Thyroid gland (tissue), 4 donors: ENCODE data around the gene CAVIN1. TPM values are rescaled to one million over a fixed set of nuclear protein-coding genes. Genes with fewer than 3 reads are reported as not detected.
"Not testable (repeated sequence)": the region's sequence is repeated elsewhere in the genome, so short reads cannot be mapped to it uniquely, and the experiment has no call there.

Source experiments
- DNase-seq, 2 donors: peaks; one replicate each; pipeline ENCODE4 v3.0.0-alpha.2; 2019
- H3K27ac ChIP-seq, 3 donors: fragments of 200-600 bp; sonication (generic); 1 replicate in 2 of 3; 2 replicates in 1 of 3; pipeline ENCODE4 v1.5.1; 2016 to 2019; ENCODE audit warnings: mild to moderate bottlenecking in 1 of 3, moderate library complexity in 1 of 3
- H3K27me3 ChIP-seq: fragments of 200-600 bp; sonication (generic); one replicate; pipeline ENCODE4 v1.5.1; 2019
- H3K36me3 ChIP-seq, 2 donors: fragments of 200-600 bp; sonication (generic); one replicate each; pipeline ENCODE4 v1.5.1; 2016 to 2019
- H3K4me1 ChIP-seq, 2 donors: fragments of 200-600 bp; sonication (generic); one replicate each; pipeline ENCODE4 v1.5.1; 2017 to 2019
- H3K4me3 ChIP-seq, 3 donors: fragments of 200-600 bp; sonication (generic); replicated peaks in 1 of 3; 1 replicate in 2 of 3; 2 replicates in 1 of 3; pipeline ENCODE4 v1.5.1; 2016; ENCODE audit warnings: mild to moderate bottlenecking in 1 of 3
- H3K9me3 ChIP-seq: fragments of 200-600 bp; sonication (generic); one replicate; pipeline ENCODE4 v1.5.1; 2017
- POLR2A ChIP-seq, 2 donors: fragments of 450-650 bp; IDR thresholded peaks; one replicate each; pipeline ENCODE4 v1.6.1; 2017; ENCODE audit warnings: antibody characterized with exemption in 2 of 2, mild to moderate bottlenecking in 2 of 2, moderate library complexity in 1 of 2
- WGBS, 2 donors: methylation state at CpG; one replicate each; pipeline ENCODE4 v1.1.5; 2017; 5-methylcytosine and 5-hydroxymethylcytosine counted together
- intact Hi-C: fragments of 100-400 bp; cut with DNase I; formaldehyde crosslinking; loops from one replicate; pipeline ENCODE4 v1.15.1; 2023
- total RNA-seq, 4 donors: library from RNA; depleted of rRNA; stranded (reverse); fragments of >200 nt; gene quantifications; one replicate each; pipeline ENCODE4 v1.2.3, GENCODE V29; 2016
- TF ChIP-seq, protein P1 (sequence below), 6 experiments: fragments of 200-600 bp in 3 of 6; fragments of 450-650 bp in 3 of 6; sonication (generic) in 3 of 6; IDR thresholded peaks; one replicate each; pipeline ENCODE4 v1.5.1; 2016 to 2019; ENCODE audit warnings: antibody characterized with exemption in 6 of 6, mild to moderate bottlenecking in 2 of 6, inconsistent platforms in 1 of 6, moderate library complexity in 1 of 6

CAVIN1 gene
- total RNA-seq, 4 donors from 2014 or later = 173 to 199 (median 187) TPM

DNA sequence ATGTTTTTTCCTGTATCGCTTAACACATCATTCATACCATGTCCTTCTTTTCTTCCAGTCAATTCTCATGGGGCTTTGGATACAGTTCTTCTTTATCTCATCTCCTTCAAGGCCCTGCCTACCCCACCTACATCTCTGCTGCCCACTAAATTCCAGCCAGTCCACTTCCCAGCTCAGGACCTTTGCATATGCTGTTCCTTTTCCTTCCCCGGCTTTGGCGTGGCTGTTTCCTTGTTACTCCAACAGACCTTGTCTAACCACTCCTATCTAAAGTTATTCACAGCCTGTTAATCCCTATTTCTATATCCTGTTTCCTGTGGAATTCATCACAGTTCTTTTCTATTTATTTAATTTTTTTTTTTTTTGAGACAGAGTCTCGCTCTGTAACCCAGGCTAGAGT is 28.2 kb downstream of the CAVIN1 start:
- TF ChIP-seq POLR2A (IDR thresholded peaks at IDR 0.05) = no peak
- TF ChIP-seq, protein P1, sequence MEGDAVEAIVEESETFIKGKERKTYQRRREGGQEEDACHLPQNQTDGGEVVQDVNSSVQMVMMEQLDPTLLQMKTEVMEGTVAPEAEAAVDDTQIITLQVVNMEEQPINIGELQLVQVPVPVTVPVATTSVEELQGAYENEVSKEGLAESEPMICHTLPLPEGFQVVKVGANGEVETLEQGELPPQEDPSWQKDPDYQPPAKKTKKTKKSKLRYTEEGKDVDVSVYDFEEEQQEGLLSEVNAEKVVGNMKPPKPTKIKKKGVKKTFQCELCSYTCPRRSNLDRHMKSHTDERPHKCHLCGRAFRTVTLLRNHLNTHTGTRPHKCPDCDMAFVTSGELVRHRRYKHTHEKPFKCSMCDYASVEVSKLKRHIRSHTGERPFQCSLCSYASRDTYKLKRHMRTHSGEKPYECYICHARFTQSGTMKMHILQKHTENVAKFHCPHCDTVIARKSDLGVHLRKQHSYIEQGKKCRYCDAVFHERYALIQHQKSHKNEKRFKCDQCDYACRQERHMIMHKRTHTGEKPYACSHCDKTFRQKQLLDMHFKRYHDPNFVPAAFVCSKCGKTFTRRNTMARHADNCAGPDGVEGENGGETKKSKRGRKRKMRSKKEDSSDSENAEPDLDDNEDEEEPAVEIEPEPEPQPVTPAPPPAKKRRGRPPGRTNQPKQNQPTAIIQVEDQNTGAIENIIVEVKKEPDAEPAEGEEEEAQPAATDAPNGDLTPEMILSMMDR (IDR thresholded peaks at IDR 0.05) = no peak
- peaks cover 0 to under 1% of the 10 kb centered on the region in 2 donors for H3K4me1 ChIP-seq
- DNase-seq = no peak
- H3K36me3 ChIP-seq = no peaks in the 10 kb centered on the region
- no peak overlapping the region for H3K4me3 ChIP-seq
- no peaks in the 10 kb centered on the region for H3K27me3 ChIP-seq
- 88% methylated on average over 4 of the region's 4 CpGs for whole genome bisulfite sequencing, 2 donors
- H3K9me3 ChIP-seq = no peaks in the 10 kb centered on the region
- intact Hi-C loops = no loop called here
- no peak overlapping the region for H3K27ac ChIP-seq

DNA sequence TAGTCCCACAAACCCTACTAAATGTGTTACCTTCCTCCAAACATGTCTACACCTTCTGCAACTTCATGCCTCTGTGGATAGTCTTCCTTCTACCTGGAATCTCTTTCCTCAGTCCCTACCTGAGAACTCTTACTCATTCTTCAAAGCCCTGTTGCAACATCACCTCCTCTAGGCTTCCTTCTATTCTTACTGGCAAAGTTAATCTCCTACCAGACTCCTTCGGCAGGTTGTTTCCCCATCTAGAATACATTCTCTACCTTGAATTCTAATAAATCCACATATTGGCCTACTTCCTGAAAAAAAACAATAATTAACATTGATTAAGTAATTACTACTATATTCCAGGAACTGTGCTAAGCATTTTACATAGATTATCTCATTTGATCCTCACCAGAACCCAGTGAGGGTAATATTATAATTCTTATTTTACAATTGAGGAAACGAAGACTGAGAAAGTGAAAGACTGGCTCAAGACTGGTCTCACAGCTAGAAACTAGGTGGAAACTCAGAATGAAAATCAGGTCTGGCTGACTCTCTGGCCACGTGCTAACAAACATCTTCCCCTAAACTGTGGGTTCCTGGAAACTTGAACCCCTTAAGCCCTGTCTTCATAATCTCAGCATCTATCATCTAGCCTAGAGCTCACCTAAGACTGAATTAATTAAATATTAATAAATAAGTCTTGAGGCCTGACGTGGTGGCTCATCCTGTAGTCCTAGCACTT is 30.2 kb downstream of the CAVIN1 start:
- intact Hi-C loops = no loop called here
- Histone ChIP-seq H3K4me3 (no peak overlapping the region), H3K27ac (no peak overlapping the region), H3K27me3 (no peaks in the 10 kb centered on the region), H3K9me3 (no peaks in the 10 kb centered on the region), H3K36me3 (no peaks in the 10 kb centered on the region), H3K4me1 (peaks cover 0 to 4% of the 10 kb centered on the region in 2 donors)
- 84 to 91% methylated on average over 4 of the region's 4 CpGs for WGBS, 2 donors
- no peak for DNase-seq
- TF ChIP-seq, protein P1 (IDR thresholded peaks at IDR 0.05) = no peak
- TF ChIP-seq POLR2A (IDR thresholded peaks at IDR 0.05) = no peak

DNA sequence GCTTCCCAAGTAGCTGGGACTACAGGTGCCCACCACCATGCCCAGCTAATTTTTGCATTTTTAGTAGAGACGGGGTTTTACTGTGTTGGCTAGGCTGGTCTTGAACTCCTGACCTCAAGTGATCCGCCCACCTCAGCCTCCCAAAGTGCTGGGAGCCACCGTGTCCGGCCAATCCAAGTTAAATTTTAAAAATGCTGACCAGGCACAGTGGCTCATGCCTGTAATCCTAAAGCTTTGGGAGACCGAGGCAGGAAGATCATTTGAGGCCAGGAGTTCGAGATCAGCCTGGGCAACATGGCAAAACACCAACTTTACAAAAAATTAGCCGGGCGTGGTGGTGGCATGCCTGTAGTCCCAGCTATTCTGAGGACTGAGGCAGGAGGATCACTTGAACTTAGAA is 31.6 kb downstream of the CAVIN1 start:
- intact Hi-C loops, H3K4me3 ChIP-seq, H3K4me1 ChIP-seq, H3K36me3 ChIP-seq, H3K27ac ChIP-seq, H3K9me3 ChIP-seq, H3K27me3 ChIP-seq, DNase-seq: not testable (repeated sequence)
- WGBS, 2 donors = 94% methylated on average over 8 of the region's 8 CpGs

DNA sequence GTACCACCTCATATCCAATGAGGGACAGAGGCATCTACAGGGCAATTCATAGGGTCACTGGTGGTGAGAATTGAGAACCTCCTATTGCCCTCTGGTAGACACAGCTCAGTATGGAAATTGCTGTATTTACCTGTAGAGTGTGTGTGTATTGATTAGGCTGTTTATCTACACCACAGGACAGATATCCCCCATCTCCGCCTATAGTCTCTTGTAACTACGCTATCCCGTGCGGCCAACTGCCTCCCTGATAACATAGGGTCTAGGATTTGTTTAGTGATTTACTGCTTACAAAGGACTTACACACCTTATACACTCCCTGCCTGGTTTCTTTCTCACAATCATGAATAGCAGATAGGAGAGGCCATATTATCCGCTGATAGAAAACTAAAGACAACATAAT is 33.2 kb downstream of the CAVIN1 start:
- Histone ChIP-seq H3K36me3 (no peaks in the 10 kb centered on the region), H3K4me1 (peaks cover 13 to 23% of the 10 kb centered on the region in 2 donors), H3K4me3 (no peak overlapping the region), H3K9me3 (no peaks in the 10 kb centered on the region), H3K27me3 (no peaks in the 10 kb centered on the region), H3K27ac (peak overlapping the region in 1 of 3 donors; percentile 92)
- TF ChIP-seq, protein P1 (IDR thresholded peaks at IDR 0.05) = no peak
- WGBS, 2 donors = 98% methylated on average over 5 of the region's 5 CpGs
- no peak for DNase-seq
- intact Hi-C loops = no loop called here

DNA sequence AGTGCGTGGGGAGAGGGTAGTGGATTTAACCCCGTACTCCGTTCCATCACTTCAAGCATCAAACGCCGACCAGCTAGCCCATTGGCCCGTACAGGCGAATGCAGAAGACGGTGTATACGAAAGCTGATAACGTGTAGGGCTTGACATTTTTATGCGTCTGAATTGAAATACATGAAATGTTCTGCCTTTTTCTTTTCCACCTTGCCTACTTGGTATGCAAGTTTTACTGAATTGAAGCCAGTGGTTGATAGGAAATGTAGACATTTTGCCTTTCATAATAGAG is 34.0 kb downstream of the CAVIN1 start:
- TF ChIP-seq POLR2A (IDR thresholded peaks at IDR 0.05) = no peak
- TF ChIP-seq, protein P1 (IDR thresholded peaks at IDR 0.05) = no peak
- no peak for DNase-seq
- Histone ChIP-seq H3K4me1 (peaks cover 13 to 30% of the 10 kb centered on the region in 2 donors), H3K9me3 (no peaks in the 10 kb centered on the region), H3K4me3 (peak overlapping the region in 2 of 3 donors; percentile 25 to 27), H3K27ac (peak overlapping the region; percentile 89 to 97 (median 92)), H3K36me3 (no peaks in the 10 kb centered on the region), H3K27me3 (no peaks in the 10 kb centered on the region)
- 7 to 9% methylated on average over 11 of the region's 11 CpGs for WGBS, 2 donors
- intact Hi-C loops = no loop called here
